Mucosa of stomach (tissue), 1 donor: ENCODE measurements around the gene MROH2A.
"Not testable (repeated sequence)": the region's sequence is repeated elsewhere in the genome, so short reads cannot be mapped to it uniquely, and the experiment has no call there.

Source experiments
- H3K27me3 ChIP-seq: one replicate; pipeline ENCODE4 v1.7.0; 2013; ENCODE audit warnings: mild to moderate bottlenecking, low read length; ENCODE audit not compliant: control insufficient read depth, insufficient read depth
- H3K36me3 ChIP-seq: one replicate; pipeline ENCODE4 v1.7.0; 2013; ENCODE audit warnings: low read length; ENCODE audit not compliant: control insufficient read depth, insufficient read depth
- H3K4me1 ChIP-seq: one replicate; pipeline ENCODE4 v1.7.0; 2013; ENCODE audit warnings: mild to moderate bottlenecking, low read length; ENCODE audit not compliant: control insufficient read depth, insufficient read depth
- H3K4me3 ChIP-seq: one replicate; pipeline ENCODE4 v1.7.0; 2013; ENCODE audit warnings: low read length
- H3K9ac ChIP-seq: one replicate; pipeline ENCODE4 v1.7.0; 2013; ENCODE audit warnings: mild to moderate bottlenecking, low read length, moderate library complexity
- H3K9me3 ChIP-seq: one replicate; pipeline ENCODE4 v1.7.0; 2013; ENCODE audit warnings: mild to moderate bottlenecking, low read length, moderate library complexity; ENCODE audit not compliant: control insufficient read depth
- donor health status: Pancreatic carcinoma.

The MROH2A gene

GRCh38 chr2:233865838-233866237, 87.7 kb downstream of the MROH2A start:
- H3K4me1 ChIP-seq, result no peaks in the 10 kb centered on the region
- no peaks in the 10 kb centered on the region for H3K36me3 ChIP-seq
- H3K9me3 ChIP-seq, result no peaks in the 10 kb centered on the region
- no peaks in the 10 kb centered on the region for H3K27me3 ChIP-seq
- H3K4me3 ChIP-seq, result no peak overlapping the region
- no peak overlapping the region for H3K9ac ChIP-seq

- H3K27me3 ChIP-seq, result no peaks in the 10 kb centered on the region
- H3K9ac ChIP-seq, result no peak overlapping the region
- H3K4me1 ChIP-seq, result no peaks in the 10 kb centered on the region
- no peaks in the 10 kb centered on the region for H3K36me3 ChIP-seq
- no peak overlapping the region for H3K4me3 ChIP-seq
- H3K9me3 ChIP-seq, result no peaks in the 10 kb centered on the region
Observed at GRCh38 chr2:233866479-233866878, 88.3 kb downstream of the MROH2A start.

- H3K27me3 ChIP-seq, result no peaks in the 10 kb centered on the region
- H3K4me3 ChIP-seq, result peak within 1 kb of the TSS; percentile 47
- peak within 1 kb of the TSS; percentile 30 for H3K9ac ChIP-seq
- H3K4me1 ChIP-seq, result no peaks in the 10 kb centered on the region
- H3K9me3 ChIP-seq, result no peaks in the 10 kb centered on the region
- H3K36me3 ChIP-seq, result no peaks in the 10 kb centered on the region
Observed at GRCh38 chr2:233867993-233868532, 89.9 kb downstream of the MROH2A start, which contains the start of gene MSL3B. TSS of gene MSL3B (minus strand) at chr2:233868386.

GRCh38 chr2:233871432-233871831, 93.3 kb downstream of the MROH2A start:
- Histone ChIP-seq H3K27me3 (no peaks in the 10 kb centered on the region), H3K9ac (no peak overlapping the region)

GRCh38 chr2:233872125-233872524, 94.0 kb downstream of the MROH2A start:
- not testable (repeated sequence) for H3K4me3 ChIP-seq, H3K9ac ChIP-seq, H3K36me3 ChIP-seq, H3K4me1 ChIP-seq, H3K9me3 ChIP-seq, H3K27me3 ChIP-seq

More at GRCh38 chr2:233871432-233871831, 93.3 kb downstream of the MROH2A start:
- Histone ChIP-seq H3K4me3 (no peak overlapping the region), H3K36me3 (no peaks in the 10 kb centered on the region), H3K9me3 (no peaks in the 10 kb centered on the region), H3K4me1 (no peaks in the 10 kb centered on the region)

GRCh38 chr2:233882353-233882752, 104.2 kb downstream of the MROH2A start:
- no peak overlapping the region for H3K4me3 ChIP-seq
- H3K9ac ChIP-seq, result no peak overlapping the region
- H3K36me3 ChIP-seq, result no peaks in the 10 kb centered on the region
- no peaks in the 10 kb centered on the region for H3K4me1 ChIP-seq
- no peaks in the 10 kb centered on the region for H3K27me3 ChIP-seq
- H3K9me3 ChIP-seq, result no peaks in the 10 kb centered on the region
